LHCN-M2 (cell line): ENCODE results near the gene APOD. TPM values are rescaled to one million over a fixed set of nuclear protein-coding genes. Genes with fewer than 3 reads are reported as not detected.

Experiments
- DNase-seq: peaks from one replicate; pipeline ENCODE4 v3.0.0-alpha.2; 2012; ENCODE audit warnings: low read depth
- total RNA-seq: library from RNA; depleted of rRNA; stranded (reverse); fragments of >200 nt; gene quantifications from 2 replicates; pipeline ENCODE4 v1.2.3, GENCODE V29; 2014

APOD gene
- total RNA-seq, 1 experiment from 2014 or later = 2.8 TPM

DNA sequence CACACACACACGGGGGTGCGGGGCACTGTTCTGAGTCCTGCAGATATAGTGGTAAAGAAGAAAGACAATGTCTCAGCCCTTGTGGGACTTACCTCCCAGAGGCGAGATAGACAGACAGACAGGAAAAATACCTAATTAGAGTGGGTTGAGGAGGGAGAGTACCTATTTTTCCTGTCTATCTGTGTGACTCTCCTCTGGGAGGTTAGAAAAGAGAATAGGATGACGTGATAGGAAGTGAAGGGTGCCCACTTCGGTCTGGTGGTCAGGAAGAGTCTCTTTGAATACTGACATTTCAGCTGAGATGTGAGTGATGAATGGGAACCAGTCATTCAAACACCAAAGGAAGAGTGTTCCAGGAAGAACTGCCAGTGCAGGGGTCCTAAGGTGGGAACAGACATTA is 4.1 kb upstream of the APOD start:
- DNase-seq = no peak

DNA sequence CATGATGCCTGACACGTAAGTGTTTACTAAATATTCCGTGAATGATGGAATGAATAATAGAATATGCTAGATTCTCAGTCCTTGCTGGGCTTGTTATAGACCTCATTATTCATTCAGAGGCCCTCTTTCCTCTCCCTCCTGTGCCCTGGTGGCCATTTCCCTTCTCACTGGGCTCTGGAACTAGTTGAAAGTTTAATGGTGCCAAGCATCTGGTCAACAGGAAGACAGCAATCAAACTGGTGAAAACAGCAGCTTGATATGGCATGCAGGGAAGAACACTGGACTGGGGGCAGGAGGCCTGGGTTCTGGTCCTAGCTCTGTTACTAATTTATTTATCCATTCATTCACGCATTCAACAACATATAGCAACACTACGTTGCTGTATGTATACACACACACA is 3.7 kb upstream of the APOD start:
- no peak for DNase-seq

DNA sequence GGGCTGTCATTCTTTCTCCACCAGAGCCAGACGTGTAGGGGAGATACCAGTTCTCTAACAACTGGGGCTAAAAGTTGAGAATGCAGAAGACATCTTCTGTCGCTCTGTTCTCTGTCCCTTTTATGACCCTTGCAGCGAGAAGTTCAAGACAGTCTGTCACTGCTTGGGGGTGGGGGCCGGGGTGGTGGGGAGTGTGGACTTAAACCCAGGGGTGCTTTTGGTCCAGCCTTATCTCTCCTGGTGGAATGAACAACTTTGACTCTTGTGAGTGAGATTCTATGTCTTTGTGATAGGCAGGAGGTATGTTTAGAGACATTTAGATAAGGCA is 767 bp upstream of the APOD start:
- no peak for DNase-seq

DNA sequence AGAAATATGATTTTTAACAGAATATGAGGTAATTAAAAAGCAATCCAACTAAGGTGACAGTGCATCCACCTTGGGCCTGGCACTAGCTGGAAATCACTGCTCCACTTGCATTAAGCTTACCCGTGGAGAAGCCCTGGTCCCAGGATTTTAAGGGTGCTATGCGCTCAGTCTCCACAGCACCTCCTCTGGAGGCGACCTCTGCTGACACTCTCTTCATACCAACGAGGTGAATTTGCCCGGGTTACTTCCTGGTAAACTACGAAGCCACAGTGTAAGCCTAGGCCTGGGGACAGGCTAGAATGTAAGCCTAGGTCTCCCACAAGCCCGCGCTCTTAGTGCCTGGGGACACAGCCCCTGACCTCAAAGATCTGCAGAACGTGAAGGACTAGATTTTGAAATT is 793 bp downstream of the APOD start:
- DNase-seq = no peak

DNA sequence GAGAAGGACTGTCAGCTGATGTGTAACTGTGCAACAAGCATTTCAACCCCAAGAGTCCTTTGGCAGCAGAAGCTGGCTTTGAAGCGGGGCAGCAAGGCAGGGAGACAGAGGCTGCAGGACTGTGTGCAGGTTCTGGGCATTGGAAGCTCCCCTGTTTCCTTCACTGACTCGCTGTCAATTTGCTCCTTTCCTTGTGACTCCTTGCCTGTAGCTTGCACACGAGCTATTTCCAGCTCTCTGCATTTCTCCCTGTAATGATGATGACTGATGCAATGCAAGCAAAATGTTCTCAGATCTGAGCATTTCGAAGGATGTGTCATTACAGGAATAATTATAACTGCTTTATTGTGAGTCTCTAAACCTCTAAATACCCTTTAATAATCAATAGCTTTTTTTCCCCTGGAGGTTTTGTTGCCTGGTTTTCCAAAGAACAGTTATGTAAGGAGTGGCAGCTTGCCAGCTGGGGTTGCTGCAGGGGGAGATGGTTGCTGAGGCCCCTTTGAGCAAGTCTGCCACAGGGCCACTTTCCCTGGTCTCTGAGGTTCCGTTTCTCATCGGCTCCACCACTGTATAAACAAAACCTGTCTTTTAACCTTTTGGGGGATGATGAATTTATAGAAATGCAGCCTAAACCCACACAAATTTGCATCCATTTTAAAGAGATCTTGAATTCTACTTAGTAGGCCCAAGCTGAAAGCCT is 2.8 kb downstream of the APOD start:
- peak; percentile 17 for DNase-seq

DNA sequence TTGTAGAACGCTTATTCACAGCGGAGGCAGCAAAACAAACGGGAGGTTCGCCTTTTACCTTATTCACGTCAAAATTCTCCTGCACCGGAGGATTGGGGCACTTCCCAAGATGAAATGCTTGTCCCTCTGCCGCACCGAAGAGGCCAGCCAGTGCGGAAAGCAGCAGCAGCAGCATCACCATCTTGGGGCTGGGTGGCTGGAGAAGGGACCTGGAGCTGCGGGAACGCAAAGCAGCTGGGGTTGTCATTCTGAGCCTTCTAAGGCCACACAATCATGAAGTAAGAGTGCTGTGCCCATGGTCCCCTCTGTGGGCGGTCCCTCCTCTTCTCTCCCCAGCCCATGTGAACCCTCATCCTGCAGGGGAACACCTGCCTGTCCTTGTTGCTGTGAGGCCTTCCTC is 4.5 kb downstream of the APOD start:
- DNase-seq = no peak

DNA sequence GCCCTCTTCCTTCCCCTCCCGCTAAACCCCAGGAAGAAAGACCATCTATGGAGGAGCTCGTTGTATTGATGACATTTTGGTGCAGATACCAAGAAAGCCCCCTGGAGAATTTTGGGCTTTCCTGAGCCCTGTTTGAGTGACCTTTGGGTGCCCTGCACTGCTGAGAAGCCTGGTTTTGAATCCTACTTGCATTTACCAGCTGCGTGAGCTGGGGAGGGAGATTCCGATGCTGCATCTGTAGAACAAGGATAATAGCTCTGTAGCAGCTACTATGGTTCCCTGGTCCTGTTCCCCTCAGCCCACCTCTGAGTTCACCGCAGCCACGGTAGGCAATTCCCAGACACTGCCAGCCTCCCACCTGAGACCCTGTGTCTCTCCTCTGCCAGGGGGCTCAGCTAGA is 5.2 kb downstream of the APOD start:
- DNase-seq = no peak

DNA sequence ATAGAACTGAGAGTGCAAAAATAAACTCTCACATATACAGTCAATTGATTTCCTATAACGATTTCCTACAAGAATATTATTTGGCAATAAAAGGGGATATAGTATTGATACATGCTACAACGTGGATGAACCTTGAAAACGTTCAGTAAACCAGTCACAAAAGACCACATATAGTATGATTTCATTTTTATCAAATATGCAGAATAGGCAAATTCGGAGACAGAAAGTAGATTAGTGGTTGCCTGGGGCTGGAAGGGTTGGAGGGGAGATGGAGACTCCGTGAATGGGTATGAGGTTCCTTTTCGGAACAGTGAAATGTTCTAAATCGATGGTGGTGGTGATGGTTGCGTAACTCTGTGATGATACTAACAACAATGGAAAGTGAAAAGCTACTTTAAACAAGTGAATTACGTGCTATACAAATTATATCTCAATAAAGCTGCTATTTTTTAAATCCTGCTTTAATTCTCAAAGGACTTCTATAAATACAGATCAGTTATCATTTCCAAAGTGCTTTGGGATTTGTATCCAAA is 6.0 kb downstream of the APOD start:
- no peak for DNase-seq

DNA sequence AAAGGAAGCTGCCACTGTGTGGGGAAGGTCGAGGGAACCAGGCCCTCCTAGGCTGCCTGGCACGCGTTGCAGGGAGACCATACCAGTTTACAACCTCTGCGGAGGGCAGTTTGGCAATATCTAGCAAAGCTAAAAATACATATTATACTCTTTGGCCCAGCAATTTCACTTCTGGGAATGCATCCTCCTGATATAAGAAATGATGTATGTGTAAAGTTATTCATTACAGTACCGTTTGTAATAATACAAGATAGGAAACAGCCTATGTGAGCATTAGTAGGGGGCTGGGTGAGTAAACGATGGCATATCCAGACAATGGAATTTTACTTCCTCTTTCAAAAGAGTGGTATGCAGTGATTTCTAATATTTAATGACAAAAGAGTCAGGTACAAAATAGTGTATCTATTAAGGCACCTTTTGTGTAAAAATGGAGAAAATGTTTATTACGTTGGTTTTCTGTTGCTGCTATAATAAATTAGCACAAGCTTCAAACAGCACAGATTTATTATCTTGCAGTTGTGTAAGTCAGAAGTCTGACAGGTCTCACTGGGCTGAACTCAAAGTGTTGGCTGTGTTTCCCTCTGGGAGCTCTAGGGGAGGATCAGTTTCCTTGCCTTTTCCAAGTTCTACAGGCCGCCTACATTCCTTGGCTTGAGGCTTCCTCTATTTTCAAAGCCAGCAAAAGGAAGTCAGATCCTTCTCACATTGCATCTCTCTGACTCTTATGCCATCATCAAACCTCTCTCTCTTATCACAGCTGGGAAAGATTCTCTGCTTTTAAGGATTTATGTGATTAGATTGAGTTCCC is 9.0 kb downstream of the APOD start:
- DNase-seq = no peak

DNA sequence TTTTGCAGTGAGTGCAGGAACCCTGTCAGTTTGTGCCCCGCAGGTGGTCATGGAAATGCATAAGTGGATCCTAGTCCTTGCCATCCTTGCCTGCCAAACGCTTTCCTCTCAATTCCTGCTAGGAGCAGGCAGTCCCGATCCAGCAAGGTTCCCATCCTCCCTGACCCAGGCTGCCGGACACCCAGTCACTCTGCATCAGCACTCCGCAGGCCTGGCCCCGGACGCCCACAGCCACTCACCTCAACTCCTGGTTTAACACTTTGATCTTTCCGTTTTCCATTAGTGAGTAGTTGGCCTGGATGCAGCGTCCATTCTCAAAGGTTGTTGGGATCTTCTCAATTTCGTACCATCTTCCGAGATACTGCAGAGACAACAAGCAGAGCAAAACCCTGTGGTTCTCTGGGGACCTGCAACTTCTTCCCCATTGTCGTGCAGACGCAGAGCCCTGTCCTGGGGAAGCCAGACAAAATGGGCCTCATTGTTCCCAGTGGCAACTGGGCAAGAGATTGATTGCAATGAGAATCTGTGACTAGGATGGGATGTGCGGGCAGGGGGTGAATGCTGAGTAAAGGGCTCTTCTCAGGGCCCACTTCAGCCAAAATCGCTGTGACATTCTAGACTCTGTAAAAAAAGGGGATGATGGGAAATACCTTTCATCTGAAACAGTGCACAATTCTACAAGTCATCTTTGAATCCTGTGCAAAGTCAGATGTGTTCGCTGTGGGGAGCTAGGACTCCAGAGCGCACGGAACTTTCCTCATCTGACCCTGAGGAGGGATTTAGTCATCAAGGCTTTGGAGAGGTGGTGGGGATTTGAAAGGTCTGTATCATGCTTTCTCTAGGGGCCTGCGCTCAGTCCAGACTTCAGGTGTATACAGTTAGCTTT is 9.9 kb downstream of the APOD start:
- no peak for DNase-seq

DNA sequence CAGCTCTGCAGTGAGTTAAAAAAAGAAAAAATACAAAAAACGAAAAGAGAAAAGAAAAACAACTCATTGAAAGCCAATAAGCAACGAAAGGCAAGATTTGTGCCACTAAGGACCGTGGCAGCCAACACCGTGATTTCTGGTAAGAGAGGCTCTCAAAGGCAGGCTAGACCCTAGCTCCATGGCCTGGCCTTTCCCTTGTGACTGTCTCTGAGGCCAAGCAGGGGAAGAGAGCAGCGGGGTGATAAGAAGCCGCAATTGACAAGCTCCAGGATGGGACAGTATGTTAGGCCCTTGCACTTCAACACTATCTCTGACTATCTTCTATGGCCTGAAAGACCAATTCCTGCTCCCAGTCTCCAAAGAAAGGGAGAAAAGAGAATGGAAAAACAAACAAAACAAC is 12.4 kb downstream of the APOD start:
- no peak for DNase-seq

DNA sequence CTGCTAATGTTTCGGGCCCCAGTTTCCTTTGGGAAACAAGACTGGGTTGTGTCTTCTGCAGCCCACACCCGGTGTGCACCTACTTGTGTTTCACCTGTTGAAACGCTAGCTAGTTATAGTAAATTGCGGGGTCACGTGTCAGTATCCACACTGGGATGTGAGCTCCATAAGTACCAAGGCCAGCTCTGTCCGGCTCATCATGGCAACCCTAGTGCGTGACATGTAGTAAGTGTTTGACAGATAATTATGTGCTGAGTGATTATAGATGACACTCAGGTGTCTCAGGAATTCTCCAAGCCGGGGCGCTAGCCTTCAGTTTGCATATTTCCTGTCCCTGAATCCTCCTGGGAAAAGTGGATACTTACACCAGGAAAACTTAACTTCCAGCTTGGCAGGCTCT is 12.8 kb downstream of the APOD start:
- no peak for DNase-seq

DNA sequence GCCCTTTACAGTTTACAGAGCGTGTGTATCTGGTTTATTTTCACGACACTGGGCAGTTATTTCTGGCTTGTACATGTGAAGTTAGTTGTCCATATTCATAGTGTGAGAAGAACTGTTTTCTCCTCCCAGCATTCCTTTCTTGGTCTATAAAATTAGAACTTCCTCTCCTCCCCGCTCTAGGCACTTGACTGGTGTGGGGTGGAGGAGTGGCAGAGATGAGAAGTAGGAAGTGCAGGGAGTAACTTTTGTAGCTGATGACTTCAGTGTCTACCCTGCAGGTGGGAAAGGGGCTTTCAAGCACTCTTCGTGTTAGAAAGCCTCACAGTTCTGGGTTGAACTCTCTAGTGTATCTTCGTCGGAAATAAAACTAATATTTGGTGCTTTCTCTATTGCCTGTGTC is 13.4 kb downstream of the APOD start:
- DNase-seq = no peak

DNA sequence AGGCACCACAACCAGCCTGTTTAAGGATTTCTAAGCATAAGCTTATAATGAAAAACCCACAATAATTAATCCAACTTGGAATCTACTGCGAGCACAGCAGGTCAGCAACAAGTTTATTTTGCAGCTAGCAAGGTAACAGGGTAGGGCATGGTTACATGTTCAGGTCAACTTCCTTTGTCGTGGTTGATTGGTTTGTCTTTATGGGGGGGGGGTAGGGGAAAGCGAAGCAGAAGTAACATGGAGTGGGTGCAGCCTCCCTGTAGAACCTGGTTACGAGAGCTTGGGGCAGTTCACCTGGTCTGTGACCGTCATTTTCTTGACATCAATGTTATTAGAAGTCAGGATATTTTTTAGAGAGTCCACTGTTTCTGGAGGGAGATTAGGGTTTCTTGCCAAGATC is 15.1 kb downstream of the APOD start:
- no peak for DNase-seq

DNA sequence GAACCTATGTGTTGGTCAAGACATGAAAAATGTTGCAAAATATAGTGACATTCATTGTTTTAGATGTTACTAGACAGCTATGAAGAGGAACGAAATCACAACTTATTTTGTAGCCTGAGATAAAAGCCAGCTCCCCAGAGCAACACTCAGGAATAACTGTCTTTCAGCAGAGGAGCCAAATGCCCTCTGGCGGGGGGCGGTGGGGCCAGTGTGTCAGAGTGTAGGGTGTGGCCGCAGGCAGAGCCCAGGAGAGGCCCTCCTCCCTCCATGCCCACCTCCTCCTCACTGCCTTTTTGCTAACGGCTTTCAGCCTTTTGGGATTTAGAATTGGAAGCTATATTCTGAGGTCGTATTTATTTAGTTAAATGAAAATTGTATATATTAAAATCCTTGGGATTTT is 16.9 kb downstream of the APOD start:
- no peak for DNase-seq

DNA sequence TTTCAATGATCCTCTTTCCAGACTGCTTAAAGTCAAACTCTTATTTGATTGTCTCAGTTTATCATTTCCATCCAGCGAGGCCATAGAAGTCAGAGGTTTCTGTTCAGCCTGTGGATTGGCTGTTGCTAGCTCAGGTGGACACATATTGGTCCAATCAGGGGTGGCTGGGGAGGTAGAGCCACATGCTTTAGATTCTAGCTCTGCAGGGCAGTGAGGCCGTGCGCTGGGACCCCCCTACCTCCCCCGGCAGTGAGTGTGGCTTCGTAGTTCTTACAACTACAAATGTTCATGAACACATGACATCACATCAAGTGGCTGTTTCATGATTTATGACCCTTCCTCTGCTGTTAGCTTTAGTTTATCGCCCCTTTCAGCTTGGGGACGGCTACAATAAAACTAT is 18.0 kb downstream of the APOD start:
- DNase-seq = no peak

DNA sequence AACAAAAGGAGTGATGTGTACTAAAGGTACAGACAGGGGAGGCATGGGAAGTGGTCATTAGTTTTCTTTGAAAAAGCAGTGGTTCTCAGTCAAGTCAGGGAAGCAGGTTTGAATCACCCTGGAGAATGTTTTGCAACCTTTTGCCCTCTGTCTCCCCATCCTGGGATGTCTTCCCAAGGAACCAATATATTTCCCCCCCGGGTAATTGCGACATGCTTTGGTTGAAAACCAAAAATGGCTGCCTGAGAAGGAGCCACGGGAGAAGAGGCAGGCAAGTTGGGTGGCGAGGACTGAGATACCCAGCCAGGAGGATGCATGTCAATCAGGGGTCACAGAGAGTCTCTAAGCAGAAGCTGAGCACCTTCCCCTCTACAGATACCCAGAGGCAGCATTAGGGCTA is 20.4 kb downstream of the APOD start:
- DNase-seq = no peak

DNA sequence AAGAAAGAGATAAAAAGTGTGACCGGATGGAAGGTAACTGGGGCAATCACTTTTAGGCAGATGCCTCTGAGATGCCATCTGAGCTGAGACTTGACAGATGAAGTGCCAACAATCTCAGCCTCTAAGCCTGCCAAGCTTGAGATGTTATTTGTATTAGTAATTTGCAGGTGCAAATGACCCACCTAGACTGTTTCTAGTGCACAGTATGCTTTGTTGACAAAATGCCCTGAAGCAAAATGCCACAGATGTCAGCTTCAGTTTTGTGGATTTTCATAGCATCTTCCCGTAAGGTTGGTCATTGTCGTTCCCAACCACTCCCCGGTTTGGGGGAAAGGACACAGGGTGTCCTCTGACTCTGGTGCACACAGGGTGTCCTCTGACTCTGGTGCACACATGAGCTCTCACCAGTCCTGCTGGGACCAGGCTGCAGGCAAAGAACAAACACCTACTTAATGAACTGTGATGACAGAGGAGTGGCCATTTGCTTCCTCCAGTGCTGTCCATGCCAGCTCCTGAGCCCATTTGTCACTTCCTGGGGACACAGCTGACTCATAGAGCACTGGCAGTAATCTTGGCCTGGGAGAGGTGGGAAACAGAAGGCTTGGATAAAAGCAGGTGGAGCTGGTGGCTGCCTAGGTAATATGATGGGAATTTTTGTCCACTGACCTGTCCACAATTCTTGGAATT is 23.9 kb downstream of the APOD start:
- DNase-seq = no peak

DNA sequence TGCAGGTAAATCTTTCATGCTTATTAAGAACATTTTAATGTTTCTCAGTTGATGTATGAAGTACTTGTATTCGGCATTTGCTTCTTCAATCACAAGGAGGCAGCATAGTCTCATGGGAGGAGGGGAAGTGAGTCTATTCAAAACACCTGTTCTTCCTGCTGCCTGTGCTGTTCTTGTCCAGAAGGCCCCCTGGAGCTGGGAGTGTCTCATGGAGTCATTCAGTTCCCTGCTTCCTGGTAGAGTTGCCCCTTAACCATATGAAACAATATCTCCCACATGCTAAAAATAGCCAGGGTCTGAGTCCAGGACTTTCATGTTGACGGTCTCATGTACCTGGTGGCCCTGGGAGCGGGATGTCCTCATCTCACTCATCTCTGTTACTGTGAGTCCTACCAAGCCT is 25.1 kb downstream of the APOD start:
- DNase-seq = peak; percentile 67

DNA sequence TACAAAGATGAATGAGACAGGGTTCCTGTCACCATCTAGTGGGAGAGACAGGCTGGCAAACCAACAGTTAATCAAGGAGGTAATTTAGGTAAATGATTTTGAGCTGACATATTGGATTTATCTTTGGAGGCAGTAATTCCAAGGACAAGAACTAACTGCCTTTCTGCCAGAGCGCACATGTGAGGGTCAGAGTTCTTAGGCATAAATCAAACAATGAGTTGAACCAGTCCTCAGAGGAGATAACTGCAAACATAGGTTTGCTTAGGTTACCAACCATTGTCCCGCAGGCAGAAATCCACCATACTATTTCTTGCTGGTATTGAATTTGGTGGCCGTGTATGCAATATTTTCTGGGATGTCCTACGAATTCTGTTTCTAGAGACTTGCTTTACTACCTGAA is 26.4 kb downstream of the APOD start:
- DNase-seq = no peak

DNA sequence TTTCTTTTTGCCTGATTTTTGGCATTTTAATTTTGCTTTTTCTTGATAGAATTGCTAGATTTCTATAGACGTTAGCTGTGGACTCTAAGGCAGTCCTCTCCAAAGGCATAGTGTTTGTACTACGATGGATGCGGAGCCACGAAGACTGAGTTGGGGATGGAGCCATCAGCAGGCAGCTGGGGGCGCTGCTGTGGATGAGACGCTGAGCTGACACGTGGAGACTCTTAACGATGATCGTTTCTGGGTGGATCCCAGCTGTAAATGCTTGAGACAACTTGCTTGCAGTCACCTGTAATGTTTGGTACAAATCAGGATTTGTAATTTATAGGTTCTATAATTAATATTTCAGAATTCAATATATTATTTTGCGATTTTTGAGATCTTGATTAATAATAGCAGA is 27.4 kb downstream of the APOD start:
- no peak for DNase-seq

DNA sequence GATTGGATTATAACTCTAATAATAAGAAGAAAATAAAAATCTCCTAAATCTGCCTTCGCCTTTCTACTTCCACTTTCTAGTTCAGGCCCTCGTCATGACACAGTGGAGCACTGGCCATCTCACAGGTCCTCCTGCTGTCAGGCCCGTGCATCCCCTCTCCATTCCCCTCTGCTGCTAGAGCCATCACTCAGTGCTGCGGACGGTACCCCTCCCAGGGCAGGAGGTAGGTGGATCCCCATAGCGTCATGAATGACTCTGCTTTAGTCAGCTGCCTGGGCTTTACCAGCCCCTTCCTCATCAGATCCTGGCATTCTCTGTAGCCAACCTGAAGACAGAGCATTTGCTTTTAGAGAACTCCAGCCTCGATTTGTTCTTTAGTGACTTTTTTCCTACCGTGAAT is 28.6 kb downstream of the APOD start:
- DNase-seq = no peak
